ENCODE data around the gene SSNA1.
A peak's percentile ranks its signal among the peaks of the same experiment; 100 is the strongest.

SSNA1 gene

DNA sequence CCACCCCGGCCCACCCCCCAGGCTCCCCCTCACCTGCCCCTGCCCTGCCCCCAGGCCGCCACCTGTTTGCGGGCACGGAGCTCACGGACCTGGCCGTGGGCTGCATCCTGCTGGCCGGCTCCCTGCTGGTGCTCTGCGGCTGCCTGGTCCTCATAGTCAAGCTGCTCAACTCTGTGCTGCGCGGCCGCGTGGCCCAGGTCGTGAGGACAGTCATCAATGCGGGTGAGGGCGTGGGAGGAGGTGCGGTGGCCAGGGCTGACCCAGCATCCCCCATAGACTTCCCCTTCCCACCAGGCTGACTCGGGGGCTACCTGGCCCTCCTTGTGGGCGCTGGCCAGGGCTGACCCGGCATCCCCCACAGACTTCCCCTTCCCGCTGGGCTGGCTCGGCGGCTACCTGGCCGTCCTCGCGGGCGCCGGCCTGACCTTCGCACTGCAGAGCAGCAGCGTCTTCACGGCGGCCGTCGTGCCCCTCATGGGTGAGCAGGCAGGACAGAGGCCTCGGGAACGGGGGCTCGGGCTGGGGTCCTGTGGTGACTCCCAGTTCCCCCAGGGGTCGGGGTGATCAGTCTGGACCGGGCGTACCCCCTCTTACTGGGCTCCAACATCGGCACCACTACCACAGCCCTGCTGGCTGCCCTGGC lies 45.7 kb downstream of the SSNA1 start:
- Histone ChIP-seq H3K4me3 (ENCODE audit: low read length) (peak overlapping the region; percentile 82), H3K9me3 (ENCODE audit: insufficient read depth, low read length) (no peaks in the 10 kb centered on the region), H4K20me1 (ENCODE audit: insufficient read depth, low read length) (no peaks in the 10 kb centered on the region), H3K27ac (ENCODE audit: low read length) (no peak overlapping the region), H2AFZ (ENCODE audit: low read depth, low read length) (no peak overlapping the region), H3K36me3 (replicated peaks; ENCODE audit: low read depth, low read length) (no peaks in the 10 kb centered on the region), H3K27me3 (ENCODE audit: low read depth, low read length) (0 out of 2 replicates have a peak, but pooled peaks cover 2% of the 10 kb centered on the region), H3K79me2 (ENCODE audit: low read length) (peaks cover 16% of the 10 kb centered on the region), H3K4me2 (ENCODE audit: low read length) (peak overlapping the region; percentile 96), H3K4me1 (ENCODE audit: low read length) (peaks cover 42% of the 10 kb centered on the region), H3K9ac (ENCODE audit: low read length) (peak overlapping the region; percentile 63; the same call in 1 of the 2 replicates)
- TF ChIP-seq, protein P1, sequence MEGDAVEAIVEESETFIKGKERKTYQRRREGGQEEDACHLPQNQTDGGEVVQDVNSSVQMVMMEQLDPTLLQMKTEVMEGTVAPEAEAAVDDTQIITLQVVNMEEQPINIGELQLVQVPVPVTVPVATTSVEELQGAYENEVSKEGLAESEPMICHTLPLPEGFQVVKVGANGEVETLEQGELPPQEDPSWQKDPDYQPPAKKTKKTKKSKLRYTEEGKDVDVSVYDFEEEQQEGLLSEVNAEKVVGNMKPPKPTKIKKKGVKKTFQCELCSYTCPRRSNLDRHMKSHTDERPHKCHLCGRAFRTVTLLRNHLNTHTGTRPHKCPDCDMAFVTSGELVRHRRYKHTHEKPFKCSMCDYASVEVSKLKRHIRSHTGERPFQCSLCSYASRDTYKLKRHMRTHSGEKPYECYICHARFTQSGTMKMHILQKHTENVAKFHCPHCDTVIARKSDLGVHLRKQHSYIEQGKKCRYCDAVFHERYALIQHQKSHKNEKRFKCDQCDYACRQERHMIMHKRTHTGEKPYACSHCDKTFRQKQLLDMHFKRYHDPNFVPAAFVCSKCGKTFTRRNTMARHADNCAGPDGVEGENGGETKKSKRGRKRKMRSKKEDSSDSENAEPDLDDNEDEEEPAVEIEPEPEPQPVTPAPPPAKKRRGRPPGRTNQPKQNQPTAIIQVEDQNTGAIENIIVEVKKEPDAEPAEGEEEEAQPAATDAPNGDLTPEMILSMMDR (IDR thresholded peaks at IDR 0.05; ENCODE audit: low read depth, low read length), result no peak

DNA sequence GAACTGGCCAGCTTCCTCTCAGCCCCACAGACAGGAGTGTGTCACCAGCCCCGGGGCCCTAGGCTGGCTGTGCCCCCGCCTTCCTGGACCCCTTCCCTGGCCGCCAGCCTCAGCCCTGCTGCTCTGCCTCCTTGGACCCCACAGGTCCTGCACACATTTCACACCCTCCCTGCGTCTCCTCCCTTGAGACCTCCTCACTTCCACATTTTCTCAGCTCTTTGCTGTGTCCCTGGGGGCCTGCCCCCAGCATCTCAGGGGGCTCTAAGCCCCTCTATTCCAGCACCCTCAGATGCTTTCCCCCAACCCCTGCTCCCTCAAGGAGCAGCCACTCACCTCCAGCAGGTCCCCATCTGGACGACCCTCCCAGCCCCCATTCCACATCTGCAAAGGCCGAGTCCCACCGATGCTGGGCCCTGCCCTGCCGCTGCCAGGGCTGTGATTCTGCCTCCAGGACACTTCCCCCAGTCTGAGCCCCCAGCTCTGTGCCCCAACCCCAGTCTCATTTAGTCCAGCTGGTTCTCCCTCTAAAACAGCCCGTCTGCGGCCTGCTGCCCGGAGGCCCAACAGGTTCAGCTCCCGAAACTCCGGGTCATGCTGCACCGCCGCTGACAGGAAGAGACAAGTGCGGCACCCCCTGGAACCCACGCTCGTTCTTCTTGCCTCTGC lies 46.4 kb downstream of the SSNA1 start:
- 0 out of 2 replicates have a peak, but pooled peaks cover 2% of the 10 kb centered on the region for H3K27me3 ChIP-seq (ENCODE audit: low read depth, low read length)
- peak overlapping the region; percentile 82 for H3K4me3 ChIP-seq (ENCODE audit: low read length)
- peak overlapping the region; percentile 34 for H3K27ac ChIP-seq (ENCODE audit: low read length)
- peaks cover 24% of the 10 kb centered on the region for H3K79me2 ChIP-seq (ENCODE audit: low read length)
- H3K9me3 ChIP-seq (ENCODE audit: insufficient read depth, low read length), result no peaks in the 10 kb centered on the region
- no peaks in the 10 kb centered on the region for H4K20me1 ChIP-seq (ENCODE audit: insufficient read depth, low read length)
- no peaks in the 10 kb centered on the region for H3K36me3 ChIP-seq (replicated peaks; ENCODE audit: low read depth, low read length)
- H3K4me2 ChIP-seq (ENCODE audit: low read length), result peak overlapping the region; percentile 96
- no peak for TF ChIP-seq EZH2phosphoT487 (IDR thresholded peaks at IDR 0.05; ENCODE audit: low read depth)
- TF ChIP-seq, protein P1 (IDR thresholded peaks at IDR 0.05; ENCODE audit: low read depth, low read length), result no peak
- peaks cover 42% of the 10 kb centered on the region for H3K4me1 ChIP-seq (ENCODE audit: low read length)
- H2AFZ ChIP-seq (ENCODE audit: low read depth, low read length), result no peak overlapping the region
- peak overlapping the region; percentile 63 for H3K9ac ChIP-seq (ENCODE audit: low read length)

DNA sequence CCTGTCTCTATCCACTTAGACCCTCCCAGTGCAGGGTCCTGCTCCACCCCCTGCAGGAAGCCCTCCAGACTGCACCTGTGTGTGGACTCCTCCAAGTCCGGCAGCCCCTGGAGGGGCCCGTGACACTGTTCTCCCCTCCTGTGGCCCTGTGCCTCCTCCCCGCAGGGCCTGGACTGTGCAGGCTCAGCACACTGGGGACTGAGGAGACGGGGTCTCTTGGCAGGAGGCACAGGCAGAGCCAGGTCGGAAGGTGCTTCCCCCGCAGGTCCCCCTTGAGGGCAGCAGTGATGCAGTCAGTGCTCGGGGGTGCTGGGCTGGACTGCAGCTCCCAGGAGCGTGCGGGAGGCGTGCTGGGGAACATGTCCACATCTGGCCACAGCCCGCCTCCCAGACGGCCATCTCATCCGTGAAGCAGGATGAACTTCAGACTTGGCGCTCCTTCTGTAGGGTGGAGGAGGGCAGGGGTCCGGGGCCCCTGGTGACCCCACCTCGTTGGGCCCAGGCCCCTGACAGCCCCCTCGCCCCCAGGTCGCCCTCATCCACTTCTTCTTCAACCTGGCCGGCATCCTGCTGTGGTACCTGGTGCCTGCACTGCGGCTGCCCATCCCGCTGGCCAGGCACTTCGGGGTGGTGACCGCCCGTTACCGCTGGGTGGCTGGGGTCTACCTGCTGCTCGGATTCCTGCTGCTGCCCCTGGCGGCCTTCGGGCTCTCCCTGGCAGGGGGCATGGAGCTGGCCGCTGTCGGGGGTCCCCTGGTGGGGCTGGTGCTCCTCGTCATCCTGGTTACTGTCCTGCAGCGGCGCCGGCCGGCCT lies 47.2 kb downstream of the SSNA1 start:
- Histone ChIP-seq H3K4me2 (ENCODE audit: low read length) (peak overlapping the region; percentile 96), H3K27me3 (ENCODE audit: low read depth, low read length) (0 out of 2 replicates have a peak, but pooled peaks cover 2% of the 10 kb centered on the region), H3K36me3 (replicated peaks; ENCODE audit: low read depth, low read length) (no peaks in the 10 kb centered on the region), H3K9me3 (ENCODE audit: insufficient read depth, low read length) (no peaks in the 10 kb centered on the region), H3K9ac (ENCODE audit: low read length) (peak overlapping the region; percentile 63), H3K4me3 (ENCODE audit: low read length) (peak overlapping the region; percentile 82), H3K79me2 (ENCODE audit: low read length) (peaks cover 27% of the 10 kb centered on the region), H2AFZ (ENCODE audit: low read depth, low read length) (no peak overlapping the region), H3K4me1 (ENCODE audit: low read length) (peaks cover 42% of the 10 kb centered on the region), H3K27ac (ENCODE audit: low read length) (peak overlapping the region; percentile 34), H4K20me1 (ENCODE audit: insufficient read depth, low read length) (no peaks in the 10 kb centered on the region)
- TF ChIP-seq, protein P1 (IDR thresholded peaks at IDR 0.05; ENCODE audit: low read depth, low read length), result peak; percentile 18
- TF ChIP-seq EZH2phosphoT487 (IDR thresholded peaks at IDR 0.05; ENCODE audit: low read depth), result no peak
